Measurements from ENCODE around the gene ST3GAL3. TPM values are rescaled to one million over a fixed set of nuclear protein-coding genes. Genes with fewer than 3 reads are reported as not detected.

ST3GAL3 gene
- total and polyA plus RNA-seq, 2 of the 13 experiments (the other 11 are each of a cell fraction or from before 2014, with no cell fraction given): 5.1 to 8.1 TPM

DNA sequence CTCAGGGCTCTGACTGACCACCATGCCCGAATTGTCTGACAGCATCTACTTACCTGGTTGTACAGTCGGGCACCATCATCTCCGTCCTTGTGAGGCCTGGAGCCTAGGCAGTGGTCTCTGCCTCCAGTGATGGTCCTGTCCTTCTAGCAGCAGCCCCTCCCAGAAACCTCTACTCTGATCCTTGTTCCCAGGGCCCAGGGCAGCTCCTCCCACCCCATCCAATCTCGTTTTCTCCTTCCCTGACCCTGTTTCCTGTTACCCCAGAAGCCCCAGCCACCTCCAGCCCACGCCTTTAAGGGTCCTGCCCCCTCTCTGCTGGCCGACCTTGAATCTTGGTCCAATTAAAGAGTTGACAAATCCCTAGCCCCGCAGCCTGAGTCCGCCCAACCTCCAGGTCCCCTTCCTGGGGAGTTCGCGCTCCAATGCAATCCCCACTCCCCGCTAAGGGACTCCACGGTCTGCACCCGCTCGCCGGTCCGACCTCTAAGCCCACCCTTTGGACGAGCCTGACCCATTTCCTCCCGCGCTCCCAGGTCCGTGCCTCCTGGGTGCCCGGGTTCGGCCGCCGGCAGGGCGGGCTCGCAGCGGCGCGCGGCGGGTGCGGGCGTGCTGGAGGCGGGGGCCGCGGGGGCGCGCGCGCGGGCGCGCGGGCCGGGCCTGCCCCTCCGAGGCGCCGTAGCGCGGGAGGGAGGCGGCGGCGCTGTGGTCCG lies 271.4 kb downstream of the ST3GAL3 start, which contains the start of gene B4GALT2 (continued):
- TF ChIP-seq KDM5B (CRISPR knock-in tag; IDR thresholded peaks at IDR 0.05; ENCODE audit: borderline replicate concordance) (peak; percentile 61; the same call in 1 of the 2 replicates), RORA (CRISPR knock-in tag; IDR thresholded peaks at IDR 0.05) (no peak), ZNF781 (CRISPR knock-in tag; IDR thresholded peaks at IDR 0.05; ENCODE audit: borderline replicate concordance, not compliant biosample characterization) (peak; percentile 38), ZNF333 (CRISPR knock-in tag; IDR thresholded peaks at IDR 0.05; ENCODE audit: borderline replicate concordance) (no peak), ZNF678 (CRISPR knock-in tag; IDR thresholded peaks at IDR 0.05) (0 out of 2 replicates have a peak, but pooled peaks have one; percentile 47), BRF2 (CRISPR knock-in tag; IDR thresholded peaks at IDR 0.05) (0 out of 2 replicates have a peak, but pooled peaks have one; percentile 17), ZBTB14 (CRISPR knock-in tag; IDR thresholded peaks at IDR 0.05) (peak; percentile 90), ZSCAN25 (CRISPR knock-in tag; IDR thresholded peaks at IDR 0.05) (0 out of 2 replicates have a peak, but pooled peaks have one; percentile 3), GABPB1 (CRISPR knock-in tag; IDR thresholded peaks at IDR 0.05) (peak; percentile 13; the same call in 1 of the 2 replicates), ZNF777 (CRISPR knock-in tag; IDR thresholded peaks at IDR 0.05) (0 out of 2 replicates have a peak, but pooled peaks have one; percentile 21), ZNF598 (CRISPR knock-in tag; IDR thresholded peaks at IDR 0.05; ENCODE audit: borderline replicate concordance) (0 out of 2 replicates have a peak, but pooled peaks have one; percentile 43)
- TF ChIP-seq, protein P1, sequence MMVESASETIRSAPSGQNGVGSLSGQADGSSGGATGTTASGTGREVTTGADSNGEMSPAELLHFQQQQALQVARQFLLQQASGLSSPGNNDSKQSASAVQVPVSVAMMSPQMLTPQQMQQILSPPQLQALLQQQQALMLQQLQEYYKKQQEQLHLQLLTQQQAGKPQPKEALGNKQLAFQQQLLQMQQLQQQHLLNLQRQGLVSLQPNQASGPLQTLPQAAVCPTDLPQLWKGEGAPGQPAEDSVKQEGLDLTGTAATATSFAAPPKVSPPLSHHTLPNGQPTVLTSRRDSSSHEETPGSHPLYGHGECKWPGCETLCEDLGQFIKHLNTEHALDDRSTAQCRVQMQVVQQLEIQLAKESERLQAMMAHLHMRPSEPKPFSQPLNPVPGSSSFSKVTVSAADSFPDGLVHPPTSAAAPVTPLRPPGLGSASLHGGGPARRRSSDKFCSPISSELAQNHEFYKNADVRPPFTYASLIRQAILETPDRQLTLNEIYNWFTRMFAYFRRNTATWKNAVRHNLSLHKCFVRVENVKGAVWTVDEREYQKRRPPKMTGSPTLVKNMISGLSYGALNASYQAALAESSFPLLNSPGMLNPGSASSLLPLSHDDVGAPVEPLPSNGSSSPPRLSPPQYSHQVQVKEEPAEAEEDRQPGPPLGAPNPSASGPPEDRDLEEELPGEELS (CRISPR knock-in tag; IDR thresholded peaks at IDR 0.05): 0 out of 2 replicates have a peak, but pooled peaks have one; percentile 24
- TF ChIP-seq, protein P2, sequence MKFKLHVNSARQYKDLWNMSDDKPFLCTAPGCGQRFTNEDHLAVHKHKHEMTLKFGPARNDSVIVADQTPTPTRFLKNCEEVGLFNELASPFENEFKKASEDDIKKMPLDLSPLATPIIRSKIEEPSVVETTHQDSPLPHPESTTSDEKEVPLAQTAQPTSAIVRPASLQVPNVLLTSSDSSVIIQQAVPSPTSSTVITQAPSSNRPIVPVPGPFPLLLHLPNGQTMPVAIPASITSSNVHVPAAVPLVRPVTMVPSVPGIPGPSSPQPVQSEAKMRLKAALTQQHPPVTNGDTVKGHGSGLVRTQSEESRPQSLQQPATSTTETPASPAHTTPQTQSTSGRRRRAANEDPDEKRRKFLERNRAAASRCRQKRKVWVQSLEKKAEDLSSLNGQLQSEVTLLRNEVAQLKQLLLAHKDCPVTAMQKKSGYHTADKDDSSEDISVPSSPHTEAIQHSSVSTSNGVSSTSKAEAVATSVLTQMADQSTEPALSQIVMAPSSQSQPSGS (CRISPR knock-in tag; IDR thresholded peaks at IDR 0.05): no peak
- TF ChIP-seq, protein P3, sequence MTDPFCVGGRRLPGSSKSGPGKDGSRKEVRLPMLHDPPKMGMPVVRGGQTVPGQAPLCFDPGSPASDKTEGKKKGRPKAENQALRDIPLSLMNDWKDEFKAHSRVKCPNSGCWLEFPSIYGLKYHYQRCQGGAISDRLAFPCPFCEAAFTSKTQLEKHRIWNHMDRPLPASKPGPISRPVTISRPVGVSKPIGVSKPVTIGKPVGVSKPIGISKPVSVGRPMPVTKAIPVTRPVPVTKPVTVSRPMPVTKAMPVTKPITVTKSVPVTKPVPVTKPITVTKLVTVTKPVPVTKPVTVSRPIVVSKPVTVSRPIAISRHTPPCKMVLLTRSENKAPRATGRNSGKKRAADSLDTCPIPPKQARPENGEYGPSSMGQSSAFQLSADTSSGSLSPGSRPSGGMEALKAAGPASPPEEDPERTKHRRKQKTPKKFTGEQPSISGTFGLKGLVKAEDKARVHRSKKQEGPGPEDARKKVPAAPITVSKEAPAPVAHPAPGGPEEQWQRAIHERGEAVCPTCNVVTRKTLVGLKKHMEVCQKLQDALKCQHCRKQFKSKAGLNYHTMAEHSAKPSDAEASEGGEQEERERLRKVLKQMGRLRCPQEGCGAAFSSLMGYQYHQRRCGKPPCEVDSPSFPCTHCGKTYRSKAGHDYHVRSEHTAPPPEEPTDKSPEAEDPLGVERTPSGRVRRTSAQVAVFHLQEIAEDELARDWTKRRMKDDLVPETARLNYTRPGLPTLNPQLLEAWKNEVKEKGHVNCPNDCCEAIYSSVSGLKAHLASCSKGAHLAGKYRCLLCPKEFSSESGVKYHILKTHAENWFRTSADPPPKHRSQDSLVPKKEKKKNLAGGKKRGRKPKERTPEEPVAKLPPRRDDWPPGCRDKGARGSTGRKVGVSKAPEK (CRISPR knock-in tag; IDR thresholded peaks at IDR 0.05; ENCODE audit: borderline replicate concordance): 0 out of 2 replicates have a peak, but pooled peaks have one; percentile 40

Data from HepG2 (cell line).